ENCODE results near the gene EFR3B.
"Not testable (repeated sequence)": the region's sequence is repeated elsewhere in the genome, so short reads cannot be mapped to it uniquely, and the experiment has no call there.

EFR3B gene

DNA sequence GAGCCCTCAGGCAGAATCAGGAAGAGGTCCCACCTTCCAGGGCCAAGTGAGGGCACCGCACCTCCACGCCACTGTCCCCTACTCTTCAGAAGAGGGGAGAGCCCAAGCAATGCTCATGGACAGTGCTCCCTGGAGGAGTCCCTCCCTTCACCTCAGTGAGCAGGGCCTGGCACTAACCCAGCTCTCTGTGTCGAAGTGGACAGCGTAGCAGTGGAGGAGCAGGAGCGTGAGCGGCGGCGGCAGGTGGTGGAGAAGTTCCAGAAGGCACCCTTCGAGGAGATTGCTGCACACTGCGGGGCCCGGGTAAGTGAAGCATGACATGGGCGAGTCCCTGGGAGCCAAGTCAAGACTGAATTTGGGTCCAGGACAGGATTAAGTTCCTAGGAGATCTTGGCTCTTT is 109.8 kb downstream of the EFR3B start:
- DNase-seq: no peak

- DNase-seq: no peak
Measured at GRCh38 chr2:25155401-25155800, 113.5 kb downstream of the EFR3B start.

DNA sequence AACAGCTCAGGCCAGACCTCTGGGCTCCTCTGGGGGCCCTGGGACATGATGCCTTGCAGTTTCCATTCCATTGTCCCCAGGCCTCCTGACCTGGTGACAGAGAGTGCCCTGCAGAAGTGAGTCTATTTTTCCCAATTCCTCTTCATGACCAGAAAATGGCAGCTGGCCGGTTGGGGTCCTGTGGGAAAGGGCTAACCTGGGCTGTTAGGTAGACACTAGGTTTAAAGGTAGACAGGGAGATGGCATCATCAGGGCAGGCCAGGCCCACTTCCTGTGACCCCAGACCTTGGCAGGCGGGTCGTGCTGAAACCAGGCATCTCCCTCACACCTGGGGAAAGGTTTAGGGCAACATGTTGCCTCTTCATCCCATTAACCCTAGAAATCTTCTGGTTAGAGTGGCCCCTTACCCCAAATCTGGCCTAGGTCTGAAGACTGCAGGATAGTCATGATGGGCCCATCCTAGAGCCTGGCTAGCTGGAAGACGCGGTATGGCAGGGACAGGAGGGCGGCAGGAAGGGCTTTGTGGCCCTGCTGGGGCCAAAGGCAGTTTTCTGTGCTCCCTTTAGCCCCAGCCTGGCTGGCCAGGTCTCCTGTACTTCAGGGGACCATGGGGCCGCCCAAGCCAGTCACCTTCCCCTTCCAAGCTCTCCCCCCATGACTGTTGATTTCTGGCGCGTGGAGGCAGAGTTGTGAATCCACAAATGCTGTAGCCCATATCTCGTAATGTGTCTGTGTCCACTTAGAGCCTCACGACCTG is 116.4 kb downstream of the EFR3B start:
- DNase-seq: no peak

DNA sequence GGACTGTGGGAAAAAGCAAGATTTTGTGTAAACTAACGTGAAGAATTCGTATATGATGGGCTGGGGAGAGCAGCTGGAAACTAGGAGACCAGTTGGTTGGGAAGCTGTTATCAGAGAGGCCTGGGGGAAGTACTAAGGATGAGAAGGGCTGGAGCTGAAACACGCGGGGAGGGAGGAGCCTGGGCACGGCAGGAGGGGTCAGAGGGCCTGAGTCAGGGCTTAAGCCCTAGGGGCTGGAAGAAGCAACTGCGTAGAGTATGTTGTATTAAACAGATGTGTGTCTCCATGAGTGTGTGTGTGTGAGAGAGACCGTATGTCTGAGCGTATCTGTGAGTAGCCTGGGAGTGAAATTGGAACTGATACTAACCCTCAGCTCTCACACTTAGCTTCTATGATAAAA is 118.1 kb downstream of the EFR3B start:
- DNase-seq: no peak

- DNase-seq: no peak
Measured at GRCh38 chr2:25160376-25160775, 118.5 kb downstream of the EFR3B start.

GRCh38 chr2:25161055-25161781 is 119.3 kb downstream of the EFR3B start:
- DNase-seq: peak; percentile 77 to 79

- DNase-seq: not testable (repeated sequence)
Measured at GRCh38 chr2:25162061-25162460, 120.2 kb downstream of the EFR3B start.

- no peak for DNase-seq
Measured at GRCh38 chr2:25164561-25164960, 122.7 kb downstream of the EFR3B start.

DNA sequence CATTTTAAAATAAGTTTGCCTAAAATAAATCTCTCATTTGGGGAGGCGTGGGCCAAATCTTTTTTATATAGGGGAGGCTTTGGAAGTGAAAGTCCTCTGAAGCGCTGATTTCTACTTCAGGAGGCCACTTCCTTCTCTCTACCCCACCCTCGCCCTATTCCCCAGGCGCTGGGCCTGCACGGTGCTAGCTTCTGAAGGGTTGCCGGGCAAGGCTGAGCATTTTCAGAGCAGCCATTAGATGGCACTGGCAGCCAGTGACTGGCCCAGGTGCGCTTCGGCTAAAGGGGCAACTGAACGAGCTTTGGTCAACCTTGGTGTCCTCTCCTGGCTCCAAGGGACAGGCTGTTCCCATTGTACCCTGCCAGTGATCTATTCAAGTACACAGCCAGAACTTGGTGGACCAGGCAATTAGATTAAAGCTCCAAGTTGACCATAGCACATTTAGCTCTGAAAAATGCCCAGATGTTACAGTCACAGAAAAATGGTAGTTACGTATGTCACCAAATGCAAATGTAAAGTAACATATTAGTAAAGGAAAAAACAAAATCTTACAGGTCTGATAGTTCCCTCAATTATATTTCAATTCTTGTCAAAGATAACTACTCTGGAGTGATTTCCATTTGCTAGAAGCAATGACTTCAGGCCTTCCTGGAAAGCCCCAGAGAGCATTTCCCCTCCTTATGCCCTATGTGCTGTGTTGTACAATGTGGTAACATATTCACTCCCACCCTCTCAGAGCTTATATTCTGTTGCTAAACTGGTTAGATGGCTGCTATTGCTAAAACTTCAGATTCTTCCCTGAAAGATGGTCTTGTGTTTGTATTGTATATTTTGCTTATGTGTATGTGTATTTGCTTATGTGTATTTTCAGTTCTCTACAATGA is 124.4 kb downstream of the EFR3B start:
- peak; percentile 27 to 51 for DNase-seq

GRCh38 chr2:25168256-25169072 is 126.6 kb downstream of the EFR3B start, which contains the start of gene POMC:
TSS of gene POMC (minus strand) at chr2:25168580. CDS start at chr2:25164772, 3,808 bp downstream.
- peak; percentile 30 to 39 for DNase-seq

GRCh38 chr2:25169073-25169470 is 127.2 kb downstream of the EFR3B start:
- no peak for DNase-seq

DNA sequence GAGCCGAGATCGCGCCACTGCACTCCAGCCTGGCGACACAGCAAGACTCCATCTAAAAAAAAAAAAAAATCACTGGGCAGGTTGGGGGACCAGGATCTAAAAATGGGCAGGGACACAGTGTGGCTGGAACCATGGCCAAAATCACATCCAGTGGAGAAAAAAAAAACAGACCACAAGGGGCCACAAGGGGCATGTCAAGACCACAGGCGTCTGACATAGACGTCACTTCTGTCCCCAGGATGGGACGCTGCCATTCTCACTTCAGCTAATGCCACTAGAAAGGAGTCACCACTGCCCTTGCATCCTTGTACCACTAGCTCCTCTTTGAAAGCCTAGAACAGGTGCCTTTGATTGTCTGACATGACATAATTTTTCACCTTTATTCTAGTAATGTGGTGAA is 129.0 kb downstream of the EFR3B start:
- DNase-seq: no peak

- DNase-seq: no peak
Measured at GRCh38 chr2:25173719-25174118, 131.8 kb downstream of the EFR3B start.

DNA sequence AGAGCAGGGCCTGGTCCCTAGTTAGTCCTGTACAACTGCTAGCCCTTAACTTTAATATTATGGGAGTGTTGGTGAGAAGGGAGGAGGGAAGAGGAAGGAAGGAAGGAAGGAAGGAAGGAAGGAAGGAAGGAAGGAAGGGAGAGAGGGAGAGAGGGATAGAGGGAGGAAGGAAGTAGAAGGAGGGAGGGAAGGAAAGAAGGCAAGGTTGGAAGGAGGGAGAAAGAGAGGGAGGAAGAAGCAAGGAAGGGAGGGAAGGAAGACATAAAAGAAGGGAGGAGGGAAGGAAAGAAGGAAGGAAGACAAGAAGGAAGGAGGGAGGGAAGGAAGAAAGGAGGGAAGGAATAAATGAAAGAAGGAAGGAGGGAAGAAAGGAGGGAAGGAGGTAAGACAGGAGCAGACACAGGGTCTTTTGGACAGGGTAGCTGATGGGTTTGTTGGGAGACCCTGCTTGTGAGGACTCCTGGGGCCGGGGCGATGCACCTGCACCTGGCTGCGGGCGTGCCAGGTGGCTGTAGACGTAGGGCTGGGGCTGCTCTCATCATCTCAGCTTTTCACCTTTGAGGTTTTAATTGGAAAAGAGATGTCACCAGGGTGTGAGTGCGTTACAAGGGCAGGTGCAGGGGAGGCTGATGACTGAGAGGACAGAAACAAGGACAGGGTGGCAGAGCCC is 132.5 kb downstream of the EFR3B start:
- no peak for DNase-seq

GRCh38 chr2:25176138-25176537 is 134.3 kb downstream of the EFR3B start:
- no peak for DNase-seq

DNA sequence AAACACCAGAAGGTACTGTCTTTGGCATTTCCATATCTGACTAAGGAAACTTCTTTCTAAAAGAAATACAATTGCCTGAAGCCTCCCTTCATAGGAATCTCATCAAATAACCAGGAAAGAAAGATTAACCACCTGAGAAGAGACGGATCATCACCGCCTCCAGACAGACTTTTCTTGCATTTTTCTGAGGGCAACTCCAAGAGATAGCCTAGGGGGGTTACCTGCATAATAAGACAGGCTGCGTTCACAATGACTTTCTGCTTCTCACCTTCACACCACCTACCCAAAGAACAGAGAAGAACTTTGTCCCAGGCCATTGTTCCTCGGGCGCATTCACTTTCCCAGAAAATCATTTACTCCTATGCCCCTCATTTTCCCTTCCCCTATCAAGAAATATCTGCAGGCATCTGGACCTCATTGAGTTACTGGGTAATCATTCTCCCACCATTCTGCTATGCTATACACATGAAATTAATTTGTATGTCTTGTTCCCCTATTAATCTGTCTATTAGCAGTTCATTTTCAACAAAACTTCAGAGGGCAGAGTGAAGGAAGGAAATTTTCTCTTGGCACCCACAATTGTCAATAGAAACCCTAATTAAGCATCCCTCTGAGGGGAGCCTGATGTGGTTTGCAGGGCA is 134.8 kb downstream of the EFR3B start:
- DNase-seq: no peak

- DNase-seq: no peak
Measured at GRCh38 chr2:25177211-25177611, 135.3 kb downstream of the EFR3B start.

DNA sequence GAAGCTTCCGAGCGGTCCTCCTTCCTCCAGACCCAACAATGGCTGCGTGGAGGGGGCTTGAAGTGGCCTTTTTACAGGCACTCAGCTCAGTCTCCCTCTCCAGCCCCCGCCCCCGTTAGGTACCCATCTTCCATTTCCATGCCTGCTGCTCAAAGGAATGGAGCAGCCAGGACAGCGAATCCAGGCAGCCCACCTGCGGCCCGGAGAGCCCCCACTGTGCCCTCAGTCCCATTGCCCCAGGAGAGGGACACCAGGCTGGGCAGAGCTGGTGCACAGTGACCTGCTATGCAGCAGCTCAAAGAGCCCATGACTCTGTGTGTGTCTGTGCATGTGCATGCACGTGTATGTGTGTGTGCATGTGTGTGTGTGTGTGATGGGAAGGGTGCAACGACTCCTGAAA is 137.1 kb downstream of the EFR3B start:
- no peak for DNase-seq

DNA sequence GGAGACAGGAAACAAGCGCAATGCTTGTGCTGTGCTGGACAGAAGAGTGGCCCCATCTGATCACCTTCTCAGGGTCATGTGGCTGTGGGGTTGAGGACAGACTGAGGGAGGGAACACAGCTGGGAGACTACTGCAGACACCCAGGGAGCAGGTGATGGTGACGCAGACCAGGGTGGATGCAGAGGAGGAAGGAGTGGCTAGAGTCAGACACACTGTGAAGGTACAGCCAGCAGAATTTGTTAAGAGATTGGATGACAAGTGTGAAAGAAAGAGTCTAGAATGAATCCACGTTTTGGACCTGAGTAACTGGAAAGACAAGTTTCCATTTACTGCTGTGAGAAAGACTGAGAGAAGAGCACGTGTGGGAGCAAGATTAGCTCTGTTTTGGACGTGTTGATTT is 142.4 kb downstream of the EFR3B start:
- no peak for DNase-seq

- DNase-seq: no peak
Measured at GRCh38 chr2:25187729-25188350, 146.0 kb downstream of the EFR3B start.

- no peak for DNase-seq
Measured at GRCh38 chr2:25188405-25188804, 146.5 kb downstream of the EFR3B start.

All from stimulated activated CD4-positive, alpha-beta T cell treated with anti-CD3 and anti-CD28 coated beads, Interleukin-2, amount 100 ng/mL, for 24 hours (primary cell).